Activated naive CD4-positive, alpha-beta T cell treated with anti-CD3 and anti-CD28 coated beads, Interleukin-2, amount 50 U/mL, for 24 hours (primary cell): Measurements from ENCODE around the gene CLOCK.

Experiments used
- H3K27ac Mint-ChIP-seq: one replicate; pipeline ENCODE4 v1.8.0; 2021; ENCODE audit warnings: mild to moderate bottlenecking, mixed read lengths
- H3K27me3 Mint-ChIP-seq: one replicate; pipeline ENCODE4 v1.8.0; 2021; ENCODE audit warnings: mixed read lengths
- H3K36me3 Mint-ChIP-seq: one replicate; pipeline ENCODE4 v1.8.0; 2021; ENCODE audit warnings: mixed read lengths
- H3K4me1 Mint-ChIP-seq: one replicate; pipeline ENCODE4 v1.8.0; 2021; ENCODE audit warnings: mixed read lengths
- H3K4me3 Mint-ChIP-seq: one replicate; pipeline ENCODE4 v1.8.0; 2021; ENCODE audit warnings: mild to moderate bottlenecking, mixed read lengths
- H3K9me3 Mint-ChIP-seq: one replicate; pipeline ENCODE4 v1.8.0; 2021; ENCODE audit warnings: mixed read lengths

CLOCK gene

GRCh38 chr4:55549888-55550287, 3.2 kb upstream of the CLOCK start:
- no peaks in the 10 kb centered on the region for H3K9me3 Mint-ChIP-seq
- peaks cover 30% of the 10 kb centered on the region for H3K4me1 Mint-ChIP-seq
- no peak overlapping the region for H3K4me3 Mint-ChIP-seq
- H3K36me3 Mint-ChIP-seq: no peaks in the 10 kb centered on the region
- no peak overlapping the region for H3K27ac Mint-ChIP-seq
- H3K27me3 Mint-ChIP-seq: peaks cover 2% of the 10 kb centered on the region

GRCh38 chr4:55547918-55548317, 1.2 kb upstream of the CLOCK start:
- Mint-ChIP-seq H3K36me3 (no peaks in the 10 kb centered on the region), H3K4me1 (peaks cover 48% of the 10 kb centered on the region), H3K4me3 (peak overlapping the region; percentile 95), H3K9me3 (no peaks in the 10 kb centered on the region), H3K27me3 (no peaks in the 10 kb centered on the region), H3K27ac (no peak overlapping the region)

- H3K4me3 Mint-ChIP-seq: peak overlapping the region; percentile 95
- H3K4me1 Mint-ChIP-seq: peaks cover 52% of the 10 kb centered on the region
- H3K27ac Mint-ChIP-seq: peak overlapping the region; percentile 92
- H3K9me3 Mint-ChIP-seq: no peaks in the 10 kb centered on the region
- H3K36me3 Mint-ChIP-seq: no peaks in the 10 kb centered on the region
- H3K27me3 Mint-ChIP-seq: no peaks in the 10 kb centered on the region
Measured at GRCh38 chr4:55547466-55547770, 709 bp upstream of the CLOCK start.

GRCh38 chr4:55546506-55546755, 278 bp downstream of the CLOCK start:
- no peaks in the 10 kb centered on the region for H3K27me3 Mint-ChIP-seq
- peak overlapping the region; percentile 95 for H3K4me3 Mint-ChIP-seq
- peaks cover 59% of the 10 kb centered on the region for H3K4me1 Mint-ChIP-seq
- no peaks in the 10 kb centered on the region for H3K9me3 Mint-ChIP-seq
- no peaks in the 10 kb centered on the region for H3K36me3 Mint-ChIP-seq
- H3K27ac Mint-ChIP-seq: no peak overlapping the region

- Mint-ChIP-seq H3K4me1 (peaks cover 63% of the 10 kb centered on the region), H3K4me3 (peak overlapping the region; percentile 95), H3K27ac (peak overlapping the region; percentile 93), H3K27me3 (no peaks in the 10 kb centered on the region), H3K36me3 (no peaks in the 10 kb centered on the region), H3K9me3 (no peaks in the 10 kb centered on the region)
Measured at GRCh38 chr4:55545641-55546505, 836 bp downstream of the CLOCK start.

GRCh38 chr4:55545151-55545550, 1.6 kb downstream of the CLOCK start:
- H3K4me3 Mint-ChIP-seq: peak overlapping the region; percentile 94
- H3K36me3 Mint-ChIP-seq: no peaks in the 10 kb centered on the region
- H3K4me1 Mint-ChIP-seq: peaks cover 63% of the 10 kb centered on the region
- peak overlapping the region; percentile 93 for H3K27ac Mint-ChIP-seq
- no peaks in the 10 kb centered on the region for H3K9me3 Mint-ChIP-seq
- no peaks in the 10 kb centered on the region for H3K27me3 Mint-ChIP-seq

- Mint-ChIP-seq H3K4me3 (peak overlapping the region; percentile 94), H3K4me1 (peaks cover 54% of the 10 kb centered on the region), H3K9me3 (no peaks in the 10 kb centered on the region), H3K27me3 (no peaks in the 10 kb centered on the region), H3K27ac (no peak overlapping the region), H3K36me3 (no peaks in the 10 kb centered on the region)
Measured at GRCh38 chr4:55543858-55544257, 2.9 kb downstream of the CLOCK start.

- Mint-ChIP-seq H3K36me3 (no peaks in the 10 kb centered on the region), H3K27me3 (no peaks in the 10 kb centered on the region), H3K4me1 (peaks cover 56% of the 10 kb centered on the region), H3K27ac (no peak overlapping the region), H3K4me3 (no peak overlapping the region), H3K9me3 (no peaks in the 10 kb centered on the region)
Measured at GRCh38 chr4:55540271-55540670, 6.4 kb downstream of the CLOCK start.

GRCh38 chr4:55539658-55540057, 7.1 kb downstream of the CLOCK start:
- Mint-ChIP-seq H3K4me1 (peaks cover 50% of the 10 kb centered on the region), H3K27me3 (no peaks in the 10 kb centered on the region), H3K36me3 (no peaks in the 10 kb centered on the region), H3K27ac (no peak overlapping the region), H3K4me3 (no peak overlapping the region), H3K9me3 (no peaks in the 10 kb centered on the region)

GRCh38 chr4:55538531-55538930, 8.2 kb downstream of the CLOCK start:
- H3K4me3 Mint-ChIP-seq: no peak overlapping the region
- H3K27me3 Mint-ChIP-seq: no peaks in the 10 kb centered on the region
- H3K36me3 Mint-ChIP-seq: peaks cover 2% of the 10 kb centered on the region
- H3K27ac Mint-ChIP-seq: peak overlapping the region; percentile 23
- H3K9me3 Mint-ChIP-seq: no peaks in the 10 kb centered on the region
- H3K4me1 Mint-ChIP-seq: peaks cover 40% of the 10 kb centered on the region

GRCh38 chr4:55534306-55534705, 12.4 kb downstream of the CLOCK start:
- no peaks in the 10 kb centered on the region for H3K27me3 Mint-ChIP-seq
- H3K27ac Mint-ChIP-seq: no peak overlapping the region
- peaks cover 10% of the 10 kb centered on the region for H3K9me3 Mint-ChIP-seq
- peaks cover 24% of the 10 kb centered on the region for H3K36me3 Mint-ChIP-seq
- no peak overlapping the region for H3K4me3 Mint-ChIP-seq
- peaks cover 25% of the 10 kb centered on the region for H3K4me1 Mint-ChIP-seq

GRCh38 chr4:55530691-55531090, 16.0 kb downstream of the CLOCK start:
- H3K9me3 Mint-ChIP-seq: peaks cover 10% of the 10 kb centered on the region
- H3K27ac Mint-ChIP-seq: no peak overlapping the region
- peaks cover 18% of the 10 kb centered on the region for H3K4me1 Mint-ChIP-seq
- H3K36me3 Mint-ChIP-seq: peaks cover 28% of the 10 kb centered on the region
- H3K27me3 Mint-ChIP-seq: no peaks in the 10 kb centered on the region
- H3K4me3 Mint-ChIP-seq: no peak overlapping the region

- Mint-ChIP-seq H3K36me3 (peaks cover 28% of the 10 kb centered on the region), H3K27ac (no peak overlapping the region), H3K27me3 (no peaks in the 10 kb centered on the region), H3K9me3 (peaks cover 10% of the 10 kb centered on the region), H3K4me3 (no peak overlapping the region), H3K4me1 (peaks cover 18% of the 10 kb centered on the region)
Measured at GRCh38 chr4:55530167-55530566, 16.5 kb downstream of the CLOCK start.

GRCh38 chr4:55528491-55528890, 18.2 kb downstream of the CLOCK start:
- Mint-ChIP-seq H3K27ac (no peak overlapping the region), H3K27me3 (no peaks in the 10 kb centered on the region), H3K9me3 (peaks cover 10% of the 10 kb centered on the region)

GRCh38 chr4:55524844-55525571, 21.7 kb downstream of the CLOCK start:
- Mint-ChIP-seq H3K27ac (peak overlapping the region; percentile 55), H3K36me3 (peaks cover 12% of the 10 kb centered on the region), H3K4me3 (no peak overlapping the region), H3K4me1 (peaks cover 15% of the 10 kb centered on the region), H3K27me3 (no peaks in the 10 kb centered on the region), H3K9me3 (peaks cover 4% of the 10 kb centered on the region)

More at GRCh38 chr4:55528491-55528890, 18.2 kb downstream of the CLOCK start:
- H3K36me3 Mint-ChIP-seq: peaks cover 27% of the 10 kb centered on the region
- H3K4me3 Mint-ChIP-seq: no peak overlapping the region
- H3K4me1 Mint-ChIP-seq: peaks cover 24% of the 10 kb centered on the region

GRCh38 chr4:55518442-55518841, 28.3 kb downstream of the CLOCK start:
- H3K4me3 Mint-ChIP-seq: no peak overlapping the region
- H3K36me3 Mint-ChIP-seq: peaks cover 16% of the 10 kb centered on the region
- H3K27me3 Mint-ChIP-seq: no peaks in the 10 kb centered on the region
- no peak overlapping the region for H3K27ac Mint-ChIP-seq
- H3K9me3 Mint-ChIP-seq: no peaks in the 10 kb centered on the region
- peaks cover 7% of the 10 kb centered on the region for H3K4me1 Mint-ChIP-seq
